OCI-LY1 (cell line): ENCODE data around the gene CFH.

Source experiments
- H2AFZ ChIP-seq: fragments of 200-600 bp; sonication (generic), shearing (Covaris generic); 2 replicates; pipeline ENCODE4 v1.6.0; 2014; ENCODE audit warnings: antibody characterized with exemption, mild to moderate bottlenecking, low read length
- H3F3A ChIP-seq: fragments of 200-600 bp; sonication (generic), shearing (Covaris generic); 2 replicates; pipeline ENCODE4 v1.6.0; 2014; ENCODE audit warnings: mild to moderate bottlenecking, antibody characterized with exemption, low read length, moderate library complexity; ENCODE audit not compliant: insufficient read depth
- H3K27ac ChIP-seq: fragments of 200-600 bp; sonication (generic); 2 replicates; pipeline ENCODE4 v1.5.1; 2014; ENCODE audit warnings: low read length, mixed run types, mild to moderate bottlenecking, low read depth; ENCODE audit not compliant: poor library complexity, severe bottlenecking
- H3K27me3 ChIP-seq: fragments of 200-600 bp; sonication (generic); 2 replicates; pipeline ENCODE4 v1.6.0; 2014; ENCODE audit warnings: antibody characterized with exemption, mild to moderate bottlenecking, low read length, moderate library complexity; ENCODE audit not compliant: insufficient read depth
- H3K36me3 ChIP-seq: fragments of 200-600 bp; sonication (generic); 2 replicates; pipeline ENCODE4 v1.6.1; 2014; ENCODE audit warnings: mild to moderate bottlenecking, antibody characterized with exemption, low read length, moderate library complexity, mixed read lengths; ENCODE audit not compliant: insufficient read depth
- H3K4me1 ChIP-seq: fragments of 200-600 bp; sonication (generic); 2 replicates; pipeline ENCODE4 v1.5.1; 2014; ENCODE audit warnings: mild to moderate bottlenecking, low read length, moderate library complexity; ENCODE audit not compliant: insufficient read depth, severe bottlenecking
- H3K4me2 ChIP-seq: fragments of 200-600 bp; sonication (generic), shearing (Covaris generic); 2 replicates; pipeline ENCODE4 v1.6.1; 2014; ENCODE audit warnings: low read length
- H3K4me3 ChIP-seq: fragments of 200-600 bp; sonication (generic); 2 replicates; pipeline ENCODE4 v1.5.1; 2014; ENCODE audit warnings: low read length, low read depth, mild to moderate bottlenecking, mixed read lengths; ENCODE audit not compliant: poor library complexity, severe bottlenecking
- H3K79me2 ChIP-seq: fragments of 200-600 bp; shearing (Covaris generic); 2 replicates; pipeline ENCODE4 v1.6.1; 2016; ENCODE audit warnings: mixed run types, low read length, mixed read lengths; ENCODE audit not compliant: insufficient read depth
- H3K9ac ChIP-seq: fragments of 200-600 bp; sonication (generic), shearing (Covaris generic); 2 replicates; pipeline ENCODE4 v1.6.1; 2014; ENCODE audit warnings: mild to moderate bottlenecking, low read length, mixed read lengths
- H3K9me2 ChIP-seq: fragments of 200-600 bp; sonication (generic), shearing (Covaris generic); 2 replicates; pipeline ENCODE4 v1.6.1; 2014; ENCODE audit warnings: low read depth, mild to moderate bottlenecking, low read length, mixed read lengths
- H3K9me3 ChIP-seq: fragments of 200-600 bp; shearing (Covaris generic); 2 replicates; pipeline ENCODE4 v1.6.1; 2014; ENCODE audit warnings: low read length, mixed read lengths
- H4K20me1 ChIP-seq: fragments of 200-600 bp; sonication (generic), shearing (Covaris generic); 2 replicates; pipeline ENCODE4 v1.6.0; 2016; ENCODE audit warnings: mild to moderate bottlenecking, low read length; ENCODE audit not compliant: insufficient read depth
- EZH2 ChIP-seq: fragments of 200-600 bp; sonication (generic), shearing (Covaris generic); IDR thresholded peaks from 2 replicates; pipeline ENCODE4 v1.8.0; 2017; ENCODE audit warnings: borderline replicate concordance, mixed run types, mild to moderate bottlenecking, antibody characterized with exemption, low read length, moderate library complexity, mixed read lengths
- TF ChIP-seq, protein P1 (sequence below): fragments of 200-600 bp; sonication (generic), shearing (Covaris generic); IDR thresholded peaks from 2 replicates; pipeline ENCODE4 v1.5.1; 2017; ENCODE audit warnings: mild to moderate bottlenecking, antibody characterized with exemption, low read length, moderate library complexity, mixed read lengths

Gene CFH

DNA sequence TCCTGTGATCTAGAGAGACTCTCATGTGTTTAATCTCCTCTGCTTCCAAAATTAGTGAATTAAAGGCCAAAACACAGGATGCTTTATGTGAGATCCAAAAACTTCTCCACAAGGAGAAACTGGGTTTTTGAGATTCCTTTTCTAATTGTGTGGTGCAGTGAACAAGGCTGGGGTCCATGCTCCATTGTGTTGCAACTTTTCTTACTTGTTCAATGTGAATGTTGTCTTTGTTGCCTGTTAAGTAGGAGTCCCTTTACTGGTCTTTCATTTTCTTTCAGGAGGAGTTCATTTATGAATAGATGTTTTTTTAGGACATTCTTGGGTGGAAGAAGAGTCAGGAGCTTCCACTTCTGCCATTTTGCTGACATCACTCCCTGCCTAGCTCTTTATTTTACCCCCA is 82.2 kb downstream of the CFH start:
- Histone ChIP-seq H3K27me3 (no peaks in the 10 kb centered on the region; the same call in 1 of the 2 replicates), H3K36me3 (no peaks in the 10 kb centered on the region), H3K4me1 (no peaks in the 10 kb centered on the region), H3K9ac (no peak overlapping the region), H3K4me2 (no peak overlapping the region), H3K4me3 (no peak overlapping the region), H3K9me3 (no peaks in the 10 kb centered on the region), H3F3A (no peaks in the 10 kb centered on the region), H3K9me2 (no peaks in the 10 kb centered on the region), H3K27ac (no peak overlapping the region), H2AFZ (no peak overlapping the region), H3K79me2 (no peaks in the 10 kb centered on the region), H4K20me1 (no peaks in the 10 kb centered on the region)
- TF ChIP-seq EZH2, result no peak
- TF ChIP-seq, protein P1, sequence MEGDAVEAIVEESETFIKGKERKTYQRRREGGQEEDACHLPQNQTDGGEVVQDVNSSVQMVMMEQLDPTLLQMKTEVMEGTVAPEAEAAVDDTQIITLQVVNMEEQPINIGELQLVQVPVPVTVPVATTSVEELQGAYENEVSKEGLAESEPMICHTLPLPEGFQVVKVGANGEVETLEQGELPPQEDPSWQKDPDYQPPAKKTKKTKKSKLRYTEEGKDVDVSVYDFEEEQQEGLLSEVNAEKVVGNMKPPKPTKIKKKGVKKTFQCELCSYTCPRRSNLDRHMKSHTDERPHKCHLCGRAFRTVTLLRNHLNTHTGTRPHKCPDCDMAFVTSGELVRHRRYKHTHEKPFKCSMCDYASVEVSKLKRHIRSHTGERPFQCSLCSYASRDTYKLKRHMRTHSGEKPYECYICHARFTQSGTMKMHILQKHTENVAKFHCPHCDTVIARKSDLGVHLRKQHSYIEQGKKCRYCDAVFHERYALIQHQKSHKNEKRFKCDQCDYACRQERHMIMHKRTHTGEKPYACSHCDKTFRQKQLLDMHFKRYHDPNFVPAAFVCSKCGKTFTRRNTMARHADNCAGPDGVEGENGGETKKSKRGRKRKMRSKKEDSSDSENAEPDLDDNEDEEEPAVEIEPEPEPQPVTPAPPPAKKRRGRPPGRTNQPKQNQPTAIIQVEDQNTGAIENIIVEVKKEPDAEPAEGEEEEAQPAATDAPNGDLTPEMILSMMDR, result no peak

DNA sequence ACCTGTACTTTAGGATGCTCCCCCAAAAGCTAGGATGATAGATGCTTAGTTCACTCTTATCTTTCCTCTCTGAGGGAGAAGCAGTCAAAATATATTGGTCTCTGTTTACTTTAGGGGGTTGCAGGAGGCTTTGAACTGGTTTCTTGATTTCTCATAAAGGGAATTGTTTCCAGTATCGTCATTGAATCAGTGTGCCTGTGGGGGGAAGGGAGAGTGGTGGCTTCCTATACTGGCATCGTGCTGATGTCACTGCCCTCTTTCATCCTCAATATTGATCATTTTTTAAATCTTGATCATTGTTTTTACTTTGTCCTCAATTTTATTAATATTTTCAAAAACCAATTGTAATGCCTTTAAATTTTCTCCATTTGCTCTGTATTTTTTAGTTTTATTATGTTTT is 82.6 kb downstream of the CFH start:
- no peak overlapping the region for H2AFZ ChIP-seq
- no peaks in the 10 kb centered on the region for H3K9me3 ChIP-seq
- no peaks in the 10 kb centered on the region for H3K9me2 ChIP-seq
- no peaks in the 10 kb centered on the region for H4K20me1 ChIP-seq
- H3K4me3 ChIP-seq, result no peak overlapping the region
- H3K4me2 ChIP-seq, result no peak overlapping the region
- no peak overlapping the region for H3K27ac ChIP-seq
- no peaks in the 10 kb centered on the region for H3F3A ChIP-seq
- H3K36me3 ChIP-seq, result no peaks in the 10 kb centered on the region
- no peaks in the 10 kb centered on the region; the same call in 1 of the 2 replicates for H3K27me3 ChIP-seq
- TF ChIP-seq, protein P1, result no peak
- no peak for TF ChIP-seq EZH2
- H3K9ac ChIP-seq, result no peak overlapping the region
- H3K79me2 ChIP-seq, result no peaks in the 10 kb centered on the region
- H3K4me1 ChIP-seq, result no peaks in the 10 kb centered on the region

DNA sequence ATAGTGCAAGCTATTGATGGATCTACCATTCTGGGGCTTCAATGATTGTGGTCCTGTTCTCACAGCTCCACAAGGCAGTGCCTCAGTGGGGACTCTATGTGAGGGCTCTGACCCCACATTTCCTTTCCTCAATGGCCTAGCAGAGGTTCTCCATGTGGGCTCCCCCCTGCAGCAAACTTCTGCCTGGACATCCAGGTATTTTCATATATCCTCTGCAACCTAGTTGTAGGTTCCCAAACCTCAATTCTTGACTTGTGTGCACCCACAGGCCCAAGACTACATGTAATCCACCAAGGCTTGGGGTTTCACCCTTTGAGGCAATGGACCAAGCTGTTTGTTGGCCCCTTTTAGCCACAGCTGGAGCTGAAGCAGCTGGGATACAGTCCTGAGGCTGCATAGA is 86.9 kb downstream of the CFH start:
- TF ChIP-seq, protein P1, result no peak

More for the DNA sequence above, 86.9 kb downstream of the CFH start:
- Histone ChIP-seq H2AFZ (no peak overlapping the region), H3K36me3 (no peaks in the 10 kb centered on the region), H3K9me3 (no peaks in the 10 kb centered on the region), H3K9me2 (no peaks in the 10 kb centered on the region), H3K4me2 (no peak overlapping the region), H3K79me2 (no peaks in the 10 kb centered on the region), H3K4me3 (no peak overlapping the region), H3K9ac (no peak overlapping the region), H3K27ac (no peak overlapping the region), H3K4me1 (no peaks in the 10 kb centered on the region), H4K20me1 (no peaks in the 10 kb centered on the region), H3K27me3 (no peaks in the 10 kb centered on the region), H3F3A (no peaks in the 10 kb centered on the region)
